ENCODE data around the gene HSBP1.

HSBP1 gene

GRCh38 chr16:83807710-83808572 is at the start of gene HSBP1:
Gene HSBP1, plus strand, starts transcription at chr16:83807978. Its CDS starts 99 bp downstream, at chr16:83808077.
- DNase-seq = peak; percentile 60

- DNase-seq = peak; percentile 77
Measured at GRCh38 chr16:83762141-83762991, 45.4 kb upstream of the HSBP1 start.

GRCh38 chr16:83762992-83763358 is 44.8 kb upstream of the HSBP1 start:
- DNase-seq = no peak

- DNase-seq = no peak
Measured at GRCh38 chr16:83768986-83769385, 38.8 kb upstream of the HSBP1 start.

- DNase-seq = no peak
Measured at GRCh38 chr16:83769397-83770008, 38.3 kb upstream of the HSBP1 start.

- DNase-seq = no peak
Measured at GRCh38 chr16:83771306-83771942, 36.4 kb upstream of the HSBP1 start.

- no peak for DNase-seq
Measured at GRCh38 chr16:83772806-83773205, 35.0 kb upstream of the HSBP1 start.

- no peak for DNase-seq
Measured at GRCh38 chr16:83774066-83774465, 33.7 kb upstream of the HSBP1 start.

GRCh38 chr16:83776944-83777343 is 30.8 kb upstream of the HSBP1 start:
- no peak for DNase-seq

- no peak for DNase-seq
Measured at GRCh38 chr16:83779886-83780285, 27.9 kb upstream of the HSBP1 start.

GRCh38 chr16:83785455-83785854 is 22.3 kb upstream of the HSBP1 start:
- DNase-seq = no peak

- no peak for DNase-seq
Measured at GRCh38 chr16:83789642-83790401, 18.0 kb upstream of the HSBP1 start.

- DNase-seq = no peak
Measured at GRCh38 chr16:83791916-83792315, 15.9 kb upstream of the HSBP1 start.

GRCh38 chr16:83792391-83792790 is 15.4 kb upstream of the HSBP1 start:
- no peak for DNase-seq

- DNase-seq = no peak
Measured at GRCh38 chr16:83793179-83793578, 14.6 kb upstream of the HSBP1 start.

GRCh38 chr16:83794860-83795554 is 12.8 kb upstream of the HSBP1 start:
- no peak for DNase-seq

GRCh38 chr16:83797013-83797412 is 10.8 kb upstream of the HSBP1 start:
- no peak for DNase-seq

- no peak for DNase-seq
Measured at GRCh38 chr16:83799336-83799735, 8.4 kb upstream of the HSBP1 start.

- no peak for DNase-seq
Measured at GRCh38 chr16:83802135-83802534, 5.6 kb upstream of the HSBP1 start.

GRCh38 chr16:83802554-83803205 is 5.1 kb upstream of the HSBP1 start:
- DNase-seq = no peak

GRCh38 chr16:83803811-83804210 is 4.0 kb upstream of the HSBP1 start:
- no peak for DNase-seq

All from NCI-H2029 treated with DMSO at 0.1 percent for 48 hours (cell line).